GM19099 (cell line): ENCODE data around the gene MAFB.

ENCODE experiments used
- POLR2A ChIP-seq: IDR thresholded peaks from 3 replicates; pipeline ENCODE4 v1.6.1; 2011; ENCODE audit warnings: low read depth; ENCODE audit not compliant: insufficient read length; ENCODE audit errors: extremely low read depth

The MAFB gene

DNA sequence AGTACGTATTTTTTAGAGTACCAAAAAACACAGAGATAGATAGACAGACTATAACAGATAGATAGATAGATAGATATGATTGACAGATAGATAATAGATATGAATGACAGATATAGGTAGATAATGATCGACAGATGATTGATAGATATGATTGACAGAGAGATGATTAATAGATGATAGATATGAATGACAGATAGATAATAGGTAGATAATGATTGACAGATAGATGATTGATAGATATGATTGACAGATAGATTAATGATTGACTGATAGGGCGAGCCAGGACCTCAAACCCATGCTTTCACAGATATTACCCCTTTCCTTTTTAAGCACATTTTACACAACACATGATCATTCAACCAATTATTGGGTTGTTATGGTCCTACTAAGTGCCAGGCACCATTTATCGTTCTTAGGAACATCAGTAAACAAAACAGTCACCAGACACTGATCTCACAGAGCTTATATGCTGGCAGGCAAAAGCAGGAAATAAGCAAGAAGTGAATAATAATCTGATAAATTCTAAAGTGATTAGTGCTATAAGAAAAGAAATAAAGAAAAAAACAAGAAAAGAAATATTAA is 11.6 kb downstream of the MAFB start:
- TF ChIP-seq POLR2A: no peak

DNA sequence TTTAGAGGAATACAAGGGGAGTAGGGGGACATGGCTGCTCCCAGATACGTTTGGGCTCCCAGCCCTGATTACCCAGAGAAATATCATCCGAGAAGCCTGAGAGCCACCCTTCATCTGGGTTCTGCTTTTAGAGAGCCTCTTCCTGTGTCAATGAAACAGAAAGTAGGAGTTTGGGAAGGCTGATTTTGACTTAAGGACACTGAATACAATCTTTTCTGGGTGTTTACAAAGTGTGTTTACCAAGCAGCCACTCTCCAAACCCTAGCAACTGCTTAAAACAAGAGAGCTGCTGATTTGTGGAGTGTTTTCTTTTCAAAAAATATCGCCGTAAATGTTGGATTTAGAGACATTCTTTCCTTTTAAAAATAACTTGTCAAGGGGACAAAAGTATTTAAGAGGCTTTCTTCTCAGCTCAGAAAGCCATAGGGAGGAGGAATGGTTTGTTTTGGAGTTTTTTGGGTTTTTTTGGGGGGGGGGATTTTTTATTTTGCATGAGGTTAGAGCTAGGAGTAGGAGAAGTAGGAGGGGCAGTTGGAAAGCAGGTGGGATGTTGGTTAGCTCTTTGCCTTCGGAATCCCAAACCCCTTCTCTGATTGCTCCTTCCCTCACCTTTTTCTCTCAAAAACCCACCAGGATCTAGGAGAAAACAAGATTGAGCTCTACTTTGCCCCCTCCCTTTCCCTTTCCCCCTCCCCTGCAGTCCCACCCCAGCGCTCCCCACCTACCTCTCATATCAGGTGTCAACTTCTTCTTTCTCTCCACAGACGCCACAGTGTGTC is 12.4 kb downstream of the MAFB start:
- no peak for TF ChIP-seq POLR2A

DNA sequence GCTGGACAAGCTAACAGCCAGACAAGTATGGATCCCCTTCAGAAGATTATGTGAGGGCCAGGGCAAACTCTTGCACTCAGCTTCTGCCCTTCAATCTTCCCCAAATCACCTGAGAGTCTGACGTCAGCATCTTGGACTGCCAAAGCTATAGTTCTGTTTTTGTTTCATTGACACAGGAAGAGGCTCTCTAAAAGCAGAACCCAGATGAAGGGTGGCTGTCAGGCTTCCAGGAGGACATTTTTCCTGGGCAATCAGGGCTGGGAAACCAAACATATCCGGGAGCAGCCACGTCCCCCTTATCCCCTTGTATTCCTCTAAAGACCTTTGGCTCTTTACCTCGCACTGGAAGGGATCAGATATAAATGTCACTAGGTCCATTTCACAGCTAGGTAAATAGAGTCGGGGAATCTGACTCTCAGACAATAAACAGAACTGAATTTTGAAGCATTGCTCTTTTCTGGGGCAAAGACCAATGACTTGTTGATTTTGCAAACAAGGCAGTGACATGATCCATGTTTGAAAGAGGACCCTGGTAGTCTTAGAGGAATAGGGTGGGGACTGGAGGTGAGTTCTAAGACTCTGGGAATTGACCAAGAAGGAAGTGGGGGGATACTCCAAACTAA is 13.3 kb downstream of the MAFB start:
- no peak for TF ChIP-seq POLR2A

DNA sequence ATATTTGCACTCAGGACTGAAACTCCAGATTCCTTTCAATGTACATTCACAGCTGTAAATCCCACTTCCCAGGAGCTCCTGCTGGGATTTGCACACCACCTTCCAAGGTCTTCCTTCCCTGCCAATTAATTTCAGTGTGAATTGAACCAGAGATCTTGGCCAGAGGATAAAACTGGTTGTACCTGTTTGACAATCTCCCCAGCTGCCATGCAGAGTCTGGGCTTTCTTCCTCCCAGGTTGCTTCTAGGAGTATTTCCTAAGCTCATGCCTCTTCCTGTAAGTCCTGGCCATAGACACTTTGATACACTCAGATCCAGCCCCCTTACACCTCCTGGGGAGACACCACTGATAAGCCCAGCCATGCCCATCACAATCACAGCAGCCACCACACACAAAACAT is 15.6 kb downstream of the MAFB start:
- no peak for TF ChIP-seq POLR2A

DNA sequence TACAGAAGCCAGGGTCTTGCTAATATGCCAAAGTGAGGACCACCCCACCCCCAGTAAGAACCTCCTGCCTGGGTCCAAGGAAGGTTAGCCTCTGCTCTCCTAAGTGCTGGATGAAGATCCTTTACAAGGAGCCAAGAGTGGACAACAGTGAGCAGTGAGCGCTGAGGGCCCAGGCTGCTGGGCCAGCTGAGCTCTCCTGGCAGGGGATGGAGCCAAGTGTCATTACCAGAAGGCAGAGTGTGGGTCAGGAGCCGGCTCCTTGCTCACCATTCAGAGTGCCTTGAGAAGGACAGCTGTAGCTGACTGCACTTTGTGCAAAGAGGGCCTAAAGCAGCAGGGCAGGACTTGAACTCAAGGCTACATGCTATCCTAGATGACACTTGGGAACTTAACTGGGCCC is 16.9 kb downstream of the MAFB start:
- TF ChIP-seq POLR2A: no peak

DNA sequence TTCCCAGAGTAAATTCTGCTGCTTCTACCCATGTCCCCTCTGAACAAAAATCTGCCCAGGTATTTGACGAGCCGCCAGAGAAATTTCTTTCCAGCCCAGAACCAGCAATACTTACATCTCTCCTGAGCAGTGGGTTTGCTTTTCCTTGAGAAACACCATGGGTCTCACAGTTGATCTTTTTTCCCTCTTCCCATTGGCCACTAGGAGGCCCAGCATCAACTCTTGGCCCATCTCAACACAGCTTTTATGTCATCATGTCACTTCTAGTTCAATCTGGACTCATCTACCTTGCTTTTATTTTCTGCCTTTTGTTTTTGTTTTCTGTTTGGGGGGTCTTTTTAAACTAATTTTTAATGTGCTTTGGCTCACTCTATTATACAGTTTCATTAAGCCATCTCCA is 18.8 kb downstream of the MAFB start:
- TF ChIP-seq POLR2A: no peak

DNA sequence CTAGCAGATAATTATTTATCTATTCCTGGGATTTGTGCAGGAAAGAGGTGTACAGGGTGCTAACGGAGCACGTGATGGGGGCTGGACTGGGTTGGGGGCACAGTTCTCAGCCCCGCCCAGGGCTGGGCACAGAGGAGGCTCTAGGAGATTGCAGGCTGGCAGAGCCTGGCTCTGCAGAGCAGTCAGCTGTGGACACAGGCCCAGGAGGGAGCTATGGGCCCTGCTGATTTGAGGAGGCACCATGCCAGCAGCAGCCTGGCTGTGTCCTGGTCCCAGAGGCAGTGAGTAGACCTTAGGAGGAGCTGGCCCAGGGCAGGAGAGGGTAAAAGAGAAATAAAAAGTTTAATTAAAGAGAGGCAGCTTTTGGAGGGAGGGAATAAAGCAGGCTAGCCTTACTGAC is 19.3 kb downstream of the MAFB start:
- no peak for TF ChIP-seq POLR2A

DNA sequence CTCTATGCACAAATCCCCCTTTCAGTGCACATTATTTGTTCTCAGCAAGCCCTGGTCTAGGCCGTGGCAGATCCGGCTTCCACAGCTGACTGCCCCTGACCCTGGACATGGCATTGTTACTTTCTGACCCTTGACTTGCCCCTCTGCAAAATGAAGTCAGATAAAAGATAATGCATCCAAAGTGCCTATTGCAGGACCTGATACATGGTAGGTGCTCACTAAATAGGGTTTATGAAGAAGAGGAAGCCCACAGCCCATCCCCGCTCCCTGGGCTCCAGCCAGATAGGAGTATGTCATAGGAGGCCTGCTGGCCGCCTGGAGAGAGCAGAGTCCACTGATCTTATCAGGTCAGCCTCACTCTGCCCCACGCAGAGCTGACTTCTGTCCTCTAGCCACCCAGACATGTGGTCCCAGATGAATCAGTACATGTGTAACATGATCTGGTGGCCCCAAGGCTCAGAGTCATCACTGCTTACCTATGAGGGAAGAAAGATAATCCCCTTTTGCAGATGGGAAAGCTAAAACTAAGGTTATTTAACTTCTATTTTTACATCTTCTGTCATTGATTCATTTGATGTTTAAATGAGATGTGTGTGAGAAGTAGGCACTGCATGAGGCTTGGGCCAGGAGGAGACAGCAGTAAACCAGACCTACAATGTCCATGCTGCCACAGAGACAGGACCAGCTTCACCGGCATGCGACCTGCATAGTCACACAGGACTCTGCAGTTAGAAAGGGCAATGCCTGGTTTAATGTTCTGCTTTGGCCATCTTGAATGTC is 20.4 kb downstream of the MAFB start:
- no peak for TF ChIP-seq POLR2A

DNA sequence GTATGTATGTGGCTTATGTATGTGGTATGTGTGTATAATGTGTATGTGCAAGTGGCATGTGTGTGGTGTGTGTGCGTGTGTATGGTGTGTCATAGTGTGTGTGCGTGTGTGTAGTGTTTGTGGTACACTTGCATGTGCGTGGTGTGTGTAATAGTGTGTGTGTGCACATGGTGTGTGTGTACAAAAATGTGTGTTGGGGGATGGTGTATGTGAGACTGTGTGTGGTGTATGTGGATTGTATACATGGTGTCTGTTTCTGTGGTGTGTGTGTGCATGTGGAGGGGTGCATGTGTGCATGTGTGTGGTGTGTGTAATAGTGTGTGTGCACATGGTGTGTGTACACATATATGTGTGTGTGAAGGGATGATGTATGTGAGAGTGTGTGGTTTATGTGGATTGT is 21.5 kb downstream of the MAFB start:
- no peak for TF ChIP-seq POLR2A

DNA sequence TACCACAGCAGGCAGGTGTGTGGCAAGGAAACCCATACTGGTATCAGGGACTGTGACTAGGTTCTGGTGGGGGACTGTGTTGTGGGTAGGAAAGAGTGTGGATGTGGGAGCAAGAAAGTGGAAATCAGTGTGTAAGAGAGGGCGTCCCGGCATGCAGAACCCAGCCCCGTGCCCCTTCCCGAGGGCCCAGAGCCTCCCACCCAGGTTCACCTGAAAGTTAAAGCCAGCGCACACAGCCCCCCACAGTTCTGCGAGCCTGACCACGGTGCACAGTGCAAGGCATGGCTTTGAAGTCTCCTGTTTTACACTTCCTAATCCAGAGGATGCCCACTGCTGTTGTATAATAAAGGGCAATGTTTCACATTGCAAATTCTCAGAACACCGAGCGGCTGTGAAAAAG is 22.7 kb downstream of the MAFB start:
- no peak for TF ChIP-seq POLR2A

DNA sequence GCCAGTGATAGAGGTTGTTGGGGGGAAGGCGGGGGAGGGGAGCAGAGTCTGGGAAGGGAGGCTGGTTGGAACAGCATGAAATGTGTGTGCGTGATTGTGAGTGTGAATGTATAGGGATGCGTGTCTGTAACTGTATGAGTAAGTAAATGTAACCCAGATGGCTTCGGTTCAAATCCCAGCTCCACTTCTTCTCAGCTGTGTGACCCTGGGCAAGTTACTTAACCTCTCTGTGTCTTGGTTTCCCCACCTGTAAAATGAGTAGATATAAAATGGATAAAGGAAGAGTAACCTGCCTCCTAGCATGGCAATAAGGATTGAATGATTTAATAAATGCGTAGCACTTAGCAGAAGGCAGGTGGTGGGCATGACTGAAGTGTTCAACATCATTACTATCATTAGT is 24.1 kb downstream of the MAFB start:
- no peak for TF ChIP-seq POLR2A

DNA sequence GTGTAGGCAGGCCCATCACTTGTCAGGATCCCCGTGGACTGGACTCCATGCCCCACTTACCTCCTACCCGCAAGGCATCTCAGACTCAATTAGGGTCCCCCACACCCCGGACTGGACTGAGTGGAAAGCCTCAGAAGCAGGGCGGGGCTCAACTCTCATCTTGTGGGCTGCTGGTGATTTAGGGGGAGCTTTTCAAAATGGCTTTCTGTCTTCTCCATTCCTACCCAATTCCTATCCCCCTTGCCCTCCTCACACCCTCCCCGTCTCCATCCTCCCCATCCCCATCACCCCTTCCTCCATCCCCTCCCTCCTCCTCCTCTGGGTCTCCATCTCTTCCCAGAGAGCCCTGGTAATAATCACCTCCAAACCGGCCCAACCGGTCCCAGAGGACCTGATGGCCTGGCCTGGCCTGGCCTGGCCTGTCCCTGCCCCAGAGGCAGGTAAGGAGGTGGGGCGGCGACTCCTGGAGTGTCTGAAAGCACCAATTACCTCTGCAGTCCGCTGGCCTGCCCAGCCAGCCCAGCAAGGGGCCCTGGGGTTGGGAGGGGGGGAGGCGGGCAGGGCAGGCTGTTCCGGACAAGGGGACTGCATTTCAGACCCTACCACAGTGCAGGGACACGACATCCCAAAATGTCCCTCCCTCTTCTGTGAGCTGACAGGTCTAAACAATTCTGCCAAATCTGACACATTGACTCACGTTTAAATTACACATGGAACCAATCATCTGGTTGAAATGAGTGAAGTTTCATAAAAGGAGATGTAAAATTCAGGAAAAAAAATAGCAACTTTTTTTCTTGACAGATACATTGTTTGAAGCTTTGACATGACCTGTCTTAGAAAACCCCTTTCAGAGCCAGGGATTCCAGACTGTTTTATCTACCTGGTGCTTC is 24.8 kb downstream of the MAFB start:
- no peak for TF ChIP-seq POLR2A

DNA sequence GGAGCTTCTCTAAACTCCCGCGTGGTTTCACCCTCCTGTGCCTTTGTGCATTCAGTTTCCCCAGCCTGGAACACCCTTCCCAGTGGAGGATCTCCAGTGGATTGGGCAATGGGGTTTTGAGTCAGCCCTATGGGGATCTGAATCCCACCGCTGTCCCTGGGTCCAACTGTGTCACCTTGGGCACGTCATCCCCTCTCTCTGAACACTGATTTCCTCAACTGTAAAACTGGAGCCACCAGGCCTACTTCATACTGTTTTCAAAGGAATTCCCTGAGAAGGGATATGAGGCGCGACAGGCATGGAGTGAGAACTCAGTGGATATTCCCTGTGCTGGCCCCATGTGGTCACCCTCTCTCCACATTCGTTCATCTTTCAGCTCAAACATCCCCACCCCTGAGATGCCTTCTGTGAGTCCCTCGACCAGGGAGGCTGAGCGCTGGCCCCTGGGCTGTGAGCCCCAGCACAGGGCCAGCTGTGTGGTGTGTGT is 25.7 kb downstream of the MAFB start:
- no peak for TF ChIP-seq POLR2A

DNA sequence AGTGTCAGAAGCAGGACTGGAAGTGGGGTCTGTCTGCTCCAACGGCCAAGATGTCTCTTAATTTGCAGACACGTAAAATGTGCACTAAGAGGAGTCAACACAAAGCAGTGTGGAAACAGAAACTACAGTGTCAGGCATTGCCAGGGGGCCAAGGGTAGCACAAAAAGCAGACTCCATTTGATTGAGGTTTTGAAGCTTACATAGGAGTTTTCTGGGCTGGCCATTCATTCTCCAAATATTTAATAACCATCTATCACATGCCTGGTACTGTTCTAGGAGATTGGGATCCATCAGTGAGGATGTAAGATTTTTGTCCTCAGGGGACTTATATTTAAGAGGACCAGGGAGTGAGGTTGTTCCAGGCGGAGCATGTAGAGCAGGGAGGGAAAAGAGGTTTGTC is 29.5 kb downstream of the MAFB start:
- TF ChIP-seq POLR2A: no peak
